ENCODE results near the gene PPM1D.
"Not testable (repeated sequence)": the region's sequence is repeated elsewhere in the genome, so short reads cannot be mapped to it uniquely, and the experiment has no call there.

The PPM1D gene

DNA sequence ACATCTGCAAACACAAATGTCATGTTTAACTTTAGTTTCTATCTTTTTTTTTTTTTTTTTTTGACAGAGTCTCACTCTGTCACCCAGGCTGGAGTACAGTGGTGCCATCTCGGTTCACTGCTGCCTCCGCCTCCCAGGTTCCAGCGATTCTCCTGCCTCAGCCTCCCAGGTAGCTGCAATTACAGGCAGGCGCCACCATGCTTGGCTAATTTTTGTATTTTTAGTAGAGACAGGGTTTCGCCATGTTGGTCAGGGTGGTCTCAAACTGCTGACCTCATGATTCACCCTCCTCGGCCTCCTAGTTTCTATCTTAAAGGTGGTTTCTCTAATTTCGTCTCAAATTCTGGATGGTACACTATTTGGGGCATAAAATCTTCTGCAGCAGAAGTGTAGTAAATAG is 5.8 kb upstream of the PPM1D start:
- not testable (repeated sequence) for DNase-seq

DNA sequence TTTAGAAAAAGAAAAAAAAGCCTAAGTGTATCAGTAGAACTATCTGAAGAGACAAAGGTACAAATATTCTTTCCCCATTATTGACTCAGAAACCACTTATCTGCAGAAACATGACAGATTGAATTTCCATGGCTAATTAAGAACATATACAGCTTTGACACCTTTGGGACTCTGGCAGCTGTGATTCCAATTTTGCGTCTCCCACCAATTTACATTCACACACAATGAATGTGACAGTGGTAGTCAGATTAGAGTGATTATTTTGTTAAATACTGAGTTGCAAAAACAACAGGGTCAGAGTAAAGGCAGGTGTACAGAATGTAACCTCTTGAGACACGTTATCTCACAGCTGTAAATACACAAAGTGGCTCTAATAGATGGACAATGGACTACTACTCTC is 5.3 kb upstream of the PPM1D start:
- DNase-seq: peak; percentile 56

DNA sequence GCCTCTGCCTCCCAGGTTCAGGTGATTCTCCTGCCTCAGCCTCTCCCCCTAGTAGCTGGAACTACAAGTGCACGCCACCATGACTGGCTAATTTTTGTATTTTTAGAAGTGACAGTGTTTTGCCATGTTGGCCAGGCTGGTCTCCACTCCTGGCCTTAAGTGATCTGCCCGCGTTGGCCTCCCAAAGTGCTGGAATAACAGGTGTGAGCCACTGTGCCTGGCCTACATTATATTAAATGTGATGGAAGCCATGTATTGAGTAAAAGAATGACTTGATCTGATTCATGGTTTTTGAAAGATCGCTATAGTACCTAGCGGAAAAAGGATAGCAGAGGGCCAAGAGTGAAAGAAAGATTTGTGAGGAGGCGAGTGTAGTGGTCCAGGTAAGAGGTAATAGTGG is 2.7 kb upstream of the PPM1D start:
- DNase-seq: no peak

DNA sequence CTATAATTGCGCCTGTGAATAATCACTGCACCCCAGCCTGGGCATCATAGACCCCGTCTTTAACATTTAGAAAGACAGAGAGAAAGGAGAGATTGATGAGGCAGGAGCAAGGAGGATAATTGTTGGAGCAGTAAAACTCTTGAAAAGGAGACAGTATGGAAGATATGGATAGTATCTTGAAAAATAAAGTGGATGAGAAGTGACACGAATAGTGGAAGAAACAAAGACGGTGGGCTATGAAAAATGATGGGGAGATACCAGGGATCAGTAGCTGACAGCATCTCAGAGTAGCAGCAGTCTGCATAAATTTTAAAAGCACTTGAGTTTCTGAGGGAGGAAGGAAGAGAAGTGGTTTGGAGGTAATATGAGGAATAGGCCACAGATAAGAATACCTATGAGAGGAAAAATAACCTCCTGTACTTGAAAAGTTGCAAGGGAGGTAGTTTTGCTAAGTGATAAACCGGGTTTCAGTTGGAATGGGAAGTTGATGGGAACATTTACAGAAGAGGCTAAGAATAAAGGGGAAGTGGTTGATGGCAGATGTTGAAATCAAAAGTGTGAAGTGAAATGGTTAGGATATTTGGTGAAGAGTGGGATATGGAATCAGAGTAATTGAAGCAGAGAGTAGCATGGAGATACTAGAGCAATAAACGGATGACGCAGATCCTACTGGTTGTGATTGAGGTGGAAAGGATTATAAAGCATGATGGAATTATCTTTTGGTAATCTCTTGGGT is 1.8 kb upstream of the PPM1D start:
- DNase-seq: no peak

DNA sequence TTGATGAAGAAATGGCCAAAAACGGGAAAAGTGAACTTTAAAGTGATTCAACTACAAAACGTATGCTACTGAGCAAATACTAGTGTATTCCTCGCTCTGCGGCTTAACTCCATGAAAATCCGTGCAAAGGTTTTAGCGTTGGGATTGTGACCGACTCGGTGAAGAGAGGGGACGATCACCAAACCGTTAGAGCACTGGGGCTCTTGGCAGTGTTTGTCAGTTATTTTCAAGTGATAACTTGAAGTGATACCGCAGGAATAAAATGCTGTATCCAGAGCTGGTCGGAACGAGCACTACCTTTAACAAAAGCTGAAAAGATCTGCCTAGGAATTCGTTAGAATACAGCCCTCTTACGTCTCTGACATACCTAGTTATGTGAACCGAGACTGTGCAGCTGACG is 773 bp upstream of the PPM1D start:
- peak; percentile 41 for DNase-seq

DNA sequence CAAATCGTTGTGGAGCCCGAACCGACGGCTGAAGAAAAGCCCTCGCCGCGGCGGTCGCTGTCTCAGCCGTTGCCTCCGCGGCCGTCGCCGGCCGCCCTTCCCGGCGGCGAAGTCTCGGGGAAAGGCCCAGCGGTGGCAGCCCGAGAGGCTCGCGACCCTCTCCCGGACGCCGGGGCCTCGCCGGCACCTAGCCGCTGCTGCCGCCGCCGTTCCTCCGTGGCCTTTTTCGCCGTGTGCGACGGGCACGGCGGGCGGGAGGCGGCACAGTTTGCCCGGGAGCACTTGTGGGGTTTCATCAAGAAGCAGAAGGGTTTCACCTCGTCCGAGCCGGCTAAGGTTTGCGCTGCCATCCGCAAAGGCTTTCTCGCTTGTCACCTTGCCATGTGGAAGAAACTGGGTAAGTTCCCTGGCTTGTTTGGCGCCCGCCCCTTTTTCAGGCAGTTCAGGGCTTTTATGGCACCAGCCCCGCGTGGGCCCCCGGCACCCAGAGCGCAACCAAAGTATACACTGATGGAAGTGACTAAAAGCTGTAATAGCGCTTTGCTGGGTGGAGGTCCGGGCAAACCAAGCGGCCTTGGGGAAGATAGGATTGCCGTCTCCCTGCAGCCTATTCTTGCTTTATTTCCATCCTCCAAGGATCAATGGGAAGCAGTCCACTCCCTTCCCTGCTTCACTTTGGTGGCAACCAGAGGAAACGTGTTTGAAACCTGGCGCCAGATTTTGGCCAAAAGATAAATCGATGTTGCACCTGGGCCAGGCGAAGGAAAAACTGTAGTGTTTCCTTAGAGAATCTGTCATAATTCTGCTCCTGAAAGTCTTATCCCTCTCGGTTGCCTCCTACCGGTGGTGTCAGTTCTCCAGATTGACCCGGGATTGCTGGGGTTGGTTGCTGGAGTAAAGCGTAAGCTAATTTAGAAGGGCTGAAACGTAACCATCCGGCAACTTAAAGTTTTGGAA is 775 bp downstream of the PPM1D start:
- DNase-seq: peak; percentile 84

DNA sequence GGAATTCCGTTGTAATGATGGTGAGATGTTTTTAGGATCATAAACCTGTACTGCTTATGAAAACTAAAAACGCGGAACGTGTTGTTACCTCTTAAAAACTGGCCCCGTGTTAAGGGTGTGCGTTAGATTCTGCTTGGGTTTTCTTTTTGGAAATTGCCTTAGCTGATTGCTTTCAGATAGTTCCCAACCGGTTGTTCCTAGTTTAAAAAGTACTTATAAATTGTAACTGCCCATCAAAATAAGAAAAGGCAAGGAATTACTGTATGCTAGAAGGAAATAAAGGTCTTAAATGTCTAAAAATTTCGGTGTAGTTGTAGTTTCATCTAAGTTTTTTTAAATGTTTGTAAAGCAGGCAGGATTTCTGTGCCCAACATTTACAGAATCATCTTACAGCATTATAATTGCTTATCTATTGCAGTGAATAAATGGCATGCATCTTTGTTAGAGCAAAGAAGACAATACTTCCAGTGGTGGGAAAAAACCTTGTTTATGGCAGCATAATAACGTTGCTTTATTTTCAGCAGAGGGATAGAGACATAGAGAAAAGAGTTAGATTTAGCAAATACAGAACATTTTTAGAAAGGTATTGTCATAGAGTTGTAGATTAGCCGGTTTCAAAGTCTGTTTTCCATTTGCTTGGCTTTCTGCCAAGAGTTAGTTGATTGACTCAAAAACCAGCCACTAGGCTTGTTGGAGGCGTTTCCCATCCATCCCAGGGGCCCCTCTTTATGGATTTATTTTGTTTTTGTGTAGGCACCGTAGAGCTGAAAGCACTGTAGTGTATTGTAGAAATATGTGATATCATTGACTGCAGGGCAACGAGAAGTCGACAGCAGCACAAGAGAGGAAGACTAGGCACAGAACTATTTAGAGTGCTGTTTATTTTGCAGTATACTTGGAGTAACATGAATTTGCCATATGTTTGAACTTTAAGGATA is 1.7 kb downstream of the PPM1D start:
- DNase-seq: peak; percentile 63

DNA sequence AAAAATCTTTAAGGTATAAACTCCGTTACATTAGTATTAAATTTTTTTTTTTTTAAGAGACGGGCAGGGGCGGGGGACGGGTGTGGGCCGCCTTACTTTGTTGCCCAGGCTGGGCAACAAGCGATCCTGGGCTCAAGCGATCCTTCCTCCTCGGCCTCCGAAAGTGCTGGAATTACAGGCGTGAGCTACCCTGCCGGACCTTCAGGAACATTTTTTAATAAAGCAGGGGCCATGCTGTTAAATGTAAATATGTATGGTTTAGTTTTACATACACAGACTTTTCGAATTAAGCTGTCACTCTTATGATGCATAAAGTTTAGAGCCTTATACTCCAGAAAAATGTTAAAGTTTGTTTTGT is 2.4 kb downstream of the PPM1D start:
- no peak for DNase-seq

DNA sequence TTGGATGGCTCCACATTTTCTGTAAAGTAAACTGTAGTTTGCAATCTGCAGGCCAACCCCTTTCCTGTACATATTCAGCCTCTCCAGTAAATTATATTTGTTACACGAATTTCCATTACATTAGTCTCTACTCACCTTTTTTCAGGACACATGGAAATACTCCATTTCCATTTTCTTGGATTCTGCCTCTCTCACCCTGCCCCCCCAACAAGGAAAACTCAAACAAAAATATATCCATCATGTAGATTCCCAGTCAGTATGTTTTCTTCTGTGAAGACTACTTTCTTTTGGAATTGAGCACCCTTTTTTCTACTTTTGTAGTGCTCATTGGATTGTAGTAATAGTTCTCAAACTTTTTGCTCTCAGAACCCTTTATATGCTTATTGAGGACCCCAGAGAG is 2.9 kb downstream of the PPM1D start:
- DNase-seq: no peak

DNA sequence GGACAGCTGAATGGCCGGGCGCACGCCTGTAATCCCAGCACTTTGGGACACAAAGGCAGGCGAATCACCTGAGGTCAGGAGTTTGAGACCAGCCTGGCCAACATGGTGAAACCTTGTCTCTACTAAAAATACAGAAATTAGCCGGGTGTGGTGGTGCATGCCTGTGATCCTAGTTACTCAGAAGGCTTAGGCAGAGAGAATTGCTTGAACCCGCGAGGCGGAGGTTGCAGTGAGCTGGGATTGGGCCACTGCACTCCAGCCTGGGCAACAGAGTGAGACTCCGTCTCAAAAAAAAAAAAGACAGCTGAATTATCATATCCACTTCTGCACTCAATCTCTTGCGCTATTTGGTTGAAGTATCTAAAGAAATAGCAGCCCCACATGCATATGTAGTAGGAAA is 3.5 kb downstream of the PPM1D start:
- DNase-seq: not testable (repeated sequence)

DNA sequence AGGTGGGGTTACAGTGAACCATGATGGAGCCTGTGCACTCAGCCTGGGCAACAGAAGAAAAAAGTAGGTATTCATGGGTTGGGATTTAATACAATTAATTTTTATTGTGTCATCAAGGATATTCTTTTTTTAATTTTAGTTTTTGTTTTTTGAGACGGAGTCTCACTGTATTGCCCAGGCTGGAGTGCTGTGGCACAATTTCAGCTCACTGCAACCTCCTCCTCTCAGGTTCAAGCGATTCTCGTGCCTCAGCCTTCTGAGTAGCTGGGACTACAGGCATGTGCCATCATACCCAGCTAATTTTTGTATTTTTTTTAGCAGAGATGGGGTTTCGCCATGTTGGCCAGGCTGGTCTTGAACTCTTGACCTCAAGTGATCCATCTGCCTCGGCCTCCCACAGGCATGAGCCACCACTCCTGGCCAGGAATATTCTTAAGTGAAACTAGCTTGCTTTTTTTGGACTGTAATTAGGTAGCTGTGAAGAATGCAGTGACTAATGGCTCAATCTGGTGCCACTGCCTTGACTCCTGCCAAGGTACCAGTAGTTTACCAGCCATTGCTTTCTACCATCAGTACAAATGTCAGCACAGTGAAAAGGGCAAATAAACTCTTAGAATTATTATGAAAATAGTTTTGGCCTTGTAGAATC is 4.8 kb downstream of the PPM1D start:
- DNase-seq: peak; percentile 10

DNA sequence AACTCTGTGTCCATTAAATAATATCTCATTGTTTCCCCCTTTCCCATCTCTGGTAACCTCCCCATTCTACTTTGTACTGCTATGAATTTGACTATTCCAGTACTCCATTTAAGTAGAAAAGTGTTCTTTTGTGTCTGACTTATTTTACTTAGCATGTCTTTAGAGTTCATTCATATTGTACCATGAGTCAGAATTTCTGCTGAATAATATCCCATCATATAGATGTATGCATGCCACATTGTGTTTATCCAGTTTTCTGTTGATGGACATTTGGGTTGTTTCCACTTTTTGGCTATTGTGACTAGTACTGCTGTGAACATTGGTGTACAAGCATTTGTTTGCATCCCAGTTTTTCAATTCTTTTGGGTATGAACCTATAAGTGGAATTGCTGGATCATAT is 6.0 kb downstream of the PPM1D start:
- no peak for DNase-seq

DNA sequence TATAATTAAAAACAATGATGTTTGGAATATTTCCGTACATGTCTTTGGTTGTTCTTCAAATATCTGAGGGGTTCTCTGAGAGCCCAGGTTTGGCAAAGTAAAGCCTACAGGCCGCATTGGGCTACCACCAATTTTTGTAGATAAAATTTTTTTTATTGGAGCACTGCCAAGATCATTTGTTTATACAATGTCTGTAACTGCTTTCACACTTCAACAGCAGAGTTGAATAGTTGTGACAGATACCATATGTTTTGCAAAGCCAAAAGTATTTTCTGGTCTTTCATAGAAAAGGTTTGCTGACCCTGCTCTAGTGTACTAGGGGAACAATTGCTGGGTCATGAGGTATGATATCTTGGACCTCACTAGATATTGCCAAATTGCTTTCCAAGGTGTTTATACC is 10.5 kb downstream of the PPM1D start:
- peak; percentile 74 for DNase-seq

DNA sequence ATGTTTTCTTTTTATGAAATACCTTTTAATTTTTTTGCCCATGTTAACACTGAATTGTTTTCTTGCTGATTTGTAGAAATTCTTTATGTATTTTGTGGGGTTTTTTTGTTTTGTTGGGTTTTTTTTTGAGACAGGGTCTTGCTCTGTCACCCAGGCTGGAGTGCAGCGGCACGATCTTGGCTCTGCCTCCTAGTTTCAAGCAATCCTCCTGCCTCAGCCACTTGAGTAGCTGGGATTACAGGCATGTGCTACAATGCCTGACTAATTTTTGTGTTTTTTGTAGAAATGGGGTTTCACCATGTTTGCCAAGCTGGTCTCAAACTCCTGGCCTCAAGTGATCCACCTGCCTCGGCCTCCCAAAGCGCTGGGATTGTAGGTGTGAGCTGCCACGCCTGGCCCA is 11.3 kb downstream of the PPM1D start:
- DNase-seq: not testable (repeated sequence)

DNA sequence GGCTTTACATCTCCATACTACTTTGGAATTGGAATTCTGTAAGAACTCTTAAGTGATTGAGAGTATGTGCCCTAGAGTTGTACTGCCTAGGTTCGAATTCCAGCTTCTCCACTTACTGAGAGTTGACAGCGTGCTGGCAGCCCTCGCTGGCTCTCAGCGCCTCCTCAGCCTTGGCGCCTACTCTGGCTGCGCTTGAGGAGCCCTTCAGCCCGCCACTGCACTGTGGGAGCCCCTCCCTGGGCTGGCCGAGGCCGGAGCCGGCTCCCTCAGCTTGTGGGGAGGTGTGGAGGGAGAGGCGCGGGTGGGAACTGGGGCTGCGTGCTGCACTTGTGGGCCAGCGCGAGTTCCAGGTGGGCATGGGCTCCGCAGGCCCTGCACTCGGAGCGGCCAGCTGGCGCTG is 13.3 kb downstream of the PPM1D start:
- no peak for DNase-seq

DNA sequence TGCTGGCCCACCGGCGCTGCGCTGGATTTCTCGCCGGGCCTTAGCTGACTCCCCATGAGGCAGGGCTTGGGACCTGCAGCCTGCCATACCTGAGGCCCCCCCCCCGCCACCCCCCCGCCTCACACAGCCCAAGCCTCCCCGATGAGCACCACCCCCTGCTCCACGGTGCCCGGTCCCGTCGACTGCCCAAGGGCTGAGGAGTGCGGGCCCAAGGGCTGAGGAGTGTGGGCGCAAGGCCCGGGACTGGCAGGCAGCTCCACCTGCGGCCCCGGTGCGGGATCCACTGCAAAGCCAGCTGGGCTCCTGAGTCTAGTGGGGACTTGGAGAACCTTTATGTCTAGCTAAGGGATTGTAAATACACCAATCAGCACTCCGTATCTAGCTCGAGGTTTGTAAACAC is 13.8 kb downstream of the PPM1D start:
- DNase-seq: not testable (repeated sequence)

DNA sequence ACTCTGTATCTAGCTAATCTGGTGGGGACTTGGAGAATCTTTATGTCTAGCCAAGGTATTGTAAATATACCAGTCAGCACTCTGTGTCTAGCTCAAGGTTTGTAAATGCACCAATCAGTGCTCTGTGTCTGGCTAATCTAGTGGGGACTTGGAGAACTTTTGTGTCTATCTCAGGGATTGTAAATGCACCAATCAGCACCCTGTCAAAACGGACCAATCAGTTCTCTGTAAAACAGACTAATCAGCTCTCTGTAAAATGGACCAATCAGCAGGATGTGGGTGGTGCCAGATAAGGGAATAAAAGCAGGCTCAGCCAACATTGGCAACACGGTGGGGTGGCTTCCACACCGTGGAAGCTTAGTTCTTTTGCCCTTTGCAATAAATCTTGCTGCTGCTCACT is 14.3 kb downstream of the PPM1D start:
- DNase-seq: not testable (repeated sequence)

DNA sequence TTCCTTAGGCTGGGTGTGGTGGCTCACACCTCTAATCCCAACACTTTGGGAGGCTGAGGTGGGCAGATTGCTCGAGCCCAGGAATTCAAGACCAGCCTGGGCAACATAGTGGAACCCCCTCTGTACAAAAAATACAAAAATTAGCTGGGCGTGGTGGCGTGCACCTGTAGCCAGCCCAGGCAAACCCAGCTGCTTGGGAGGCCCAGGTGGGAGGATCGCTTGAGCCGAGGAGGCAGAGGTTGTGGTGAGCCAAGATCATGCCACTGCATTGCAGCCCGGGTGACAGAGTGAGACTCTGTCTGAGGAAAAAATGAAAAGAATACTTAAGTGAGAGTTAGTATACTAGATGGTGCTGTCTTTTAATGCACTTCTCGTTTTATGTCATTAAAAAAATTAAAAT is 15.1 kb downstream of the PPM1D start:
- no peak for DNase-seq

DNA sequence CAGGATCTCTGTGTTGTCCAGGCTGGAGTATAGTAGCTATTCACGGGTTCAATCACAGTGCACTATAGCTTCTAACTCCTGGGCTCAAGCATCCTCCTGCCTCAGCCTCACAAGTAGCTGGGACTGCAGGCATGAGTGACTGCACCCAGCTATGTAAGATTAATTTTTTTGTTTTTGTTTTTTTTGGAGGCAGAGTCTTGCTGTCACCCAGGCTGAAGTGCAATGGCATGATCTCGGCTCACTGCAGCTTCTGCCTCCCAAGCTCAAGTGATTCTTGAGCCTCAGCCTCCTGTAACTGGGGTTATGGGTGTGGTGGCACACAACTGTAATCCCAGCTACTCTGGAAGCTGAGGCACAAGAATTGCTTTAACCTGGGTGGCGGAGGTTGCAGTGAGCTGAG is 15.8 kb downstream of the PPM1D start:
- no peak for DNase-seq

DNA sequence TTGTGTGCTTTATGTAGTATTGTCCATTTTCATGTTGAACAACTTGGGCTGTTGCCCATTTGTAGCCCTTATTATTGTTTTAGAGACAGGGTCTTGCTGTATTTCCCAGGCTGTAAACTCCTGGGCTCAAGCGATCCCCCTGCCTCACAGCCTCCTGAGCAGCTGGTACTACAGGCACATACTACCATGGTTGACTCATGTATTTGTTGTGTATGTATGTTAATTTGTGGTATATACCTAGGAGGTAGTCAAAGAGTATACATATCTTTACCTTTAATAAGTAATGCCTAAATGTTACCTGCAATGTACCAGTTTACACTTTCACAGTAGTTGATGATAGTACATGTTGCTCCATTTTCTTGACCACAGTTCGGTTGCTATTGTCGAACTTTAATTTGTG is 18.1 kb downstream of the PPM1D start:
- DNase-seq: no peak

DNA sequence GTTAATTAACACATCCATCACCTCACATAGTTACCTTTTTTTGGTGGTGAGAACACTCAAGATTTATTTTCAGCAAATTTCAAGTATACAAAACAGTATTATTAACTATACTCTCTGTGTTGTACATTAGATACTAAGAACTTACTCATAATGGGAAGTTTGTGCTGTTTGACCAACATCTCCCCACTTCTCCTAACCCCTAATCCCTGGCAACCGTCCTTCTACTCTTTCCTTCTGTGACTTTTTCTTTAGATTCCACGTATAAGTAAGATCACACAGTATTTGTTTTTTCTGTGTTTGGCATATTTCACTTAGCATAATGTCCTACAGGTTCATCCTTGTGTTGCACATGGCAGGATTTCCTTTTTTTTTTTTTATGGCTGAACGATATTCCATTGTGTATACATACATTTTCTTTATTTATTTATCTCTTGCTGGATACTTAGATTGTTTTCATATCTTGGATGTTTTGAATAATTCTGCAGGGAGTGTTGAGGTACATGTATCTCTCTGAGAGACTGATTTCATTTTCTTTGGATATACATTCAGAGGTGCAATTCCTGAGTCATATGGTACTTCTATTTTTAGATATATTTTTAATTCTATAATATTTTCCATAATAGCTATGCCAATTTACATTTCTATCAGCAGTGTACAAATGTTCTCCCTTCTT is 19.0 kb downstream of the PPM1D start:
- DNase-seq: no peak

DNA sequence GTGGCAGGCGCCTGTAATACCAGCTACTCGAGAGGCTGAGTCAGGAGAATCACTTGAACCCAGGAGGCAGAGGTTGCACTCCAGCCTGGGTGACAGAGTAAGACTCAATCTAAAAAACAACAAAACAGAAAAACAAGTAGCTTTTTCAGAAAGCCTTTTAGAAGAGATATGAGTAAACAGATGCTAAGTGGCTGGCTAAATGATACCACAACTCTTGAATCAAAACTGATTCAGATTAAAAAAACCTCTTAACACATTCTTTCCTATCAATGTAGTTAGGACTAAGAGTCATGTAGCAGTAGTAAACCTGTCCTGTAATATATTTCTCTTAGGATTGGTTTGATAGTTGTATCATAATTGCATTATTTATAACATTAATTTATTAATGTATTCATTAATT is 23.0 kb downstream of the PPM1D start:
- DNase-seq: no peak

All from NCI-H1694 (cell line).